Measurements from ENCODE around the gene LTBP3. TPM values are rescaled to one million over a fixed set of nuclear protein-coding genes. Genes with fewer than 3 reads are reported as not detected.
A peak's percentile ranks its signal among the peaks of the same experiment; 100 is the strongest.

Gene LTBP3
- total and polyA plus RNA-seq, 9 of the 15 experiments (the other 6 are each of a cell fraction or from before 2014, with no cell fraction given): 0.06 to 20.5 (median 4.8) TPM

GRCh38 chr11:65503949-65504673, 54.0 kb downstream of the LTBP3 start (continued):
- TF ChIP-seq PHTF2 (CRISPR knock-in tag; IDR thresholded peaks at IDR 0.05) (peak; percentile 73; the same call in 1 of the 2 replicates), CREB1 (IDR thresholded peaks at IDR 0.05) (peak; percentile 71; the same call in 1 of the 2 replicates), CREB1 (CRISPR knock-in tag; IDR thresholded peaks at IDR 0.05) (no peak), MAFG (tag; conservative IDR thresholded peaks at IDR 0.05) (no peak), HLTF (IDR thresholded peaks at IDR 0.05) (no peak), ZZZ3 (IDR thresholded peaks at IDR 0.05) (no peak), RHOXF2B (CRISPR knock-in tag; conservative IDR thresholded peaks at IDR 0.05) (no peak), THRA (IDR thresholded peaks at IDR 0.05) (no peak), ZNF277 (CRISPR knock-in tag; IDR thresholded peaks at IDR 0.05; ENCODE audit: borderline replicate concordance) (no peak), FOXJ2 (tag; IDR thresholded peaks at IDR 0.05) (peak; percentile 42; the same call in 1 of the 2 replicates), HCFC1 (IDR thresholded peaks at IDR 0.05; ENCODE audit: low read depth, low read length) (no peak), ZC3H8 (IDR thresholded peaks at IDR 0.05) (no peak), ZNF124 (CRISPR knock-in tag; IDR thresholded peaks at IDR 0.05) (no peak), ZNF274 (IDR thresholded peaks at IDR 0.05; ENCODE audit: borderline replicate concordance, low read depth, low read length) (no peak), ZNF24 (IDR thresholded peaks at IDR 0.05) (no peak), BMI1 (IDR thresholded peaks at IDR 0.05; ENCODE audit: low read length) (no peak), RAD51 (IDR thresholded peaks at IDR 0.05; ENCODE audit: borderline replicate concordance, low read depth) (no peak), CXXC5 (CRISPR knock-in tag; IDR thresholded peaks at IDR 0.05) (no peak), CREB5 (CRISPR knock-in tag; IDR thresholded peaks at IDR 0.05) (peak; percentile 92), SRSF1 (IDR thresholded peaks at IDR 0.05; ENCODE audit: low read depth, low read length) (no peak), PYGO2 (tag; IDR thresholded peaks at IDR 0.05) (no peak), RNF2 (IDR thresholded peaks at IDR 0.05) (no peak), NFXL1 (CRISPR knock-in tag; IDR thresholded peaks at IDR 0.05) (peak; percentile 93), IRF9 (tag; IDR thresholded peaks at IDR 0.05) (no peak)
